ENCODE results near the gene ATP2C2. TPM values are rescaled to one million over a fixed set of nuclear protein-coding genes. Genes with fewer than 3 reads are reported as not detected.

ATP2C2 gene
- total and polyA plus RNA-seq, 2 donors (not counting 1 experiment from before 2014, with no cell fraction given): not detected

DNA sequence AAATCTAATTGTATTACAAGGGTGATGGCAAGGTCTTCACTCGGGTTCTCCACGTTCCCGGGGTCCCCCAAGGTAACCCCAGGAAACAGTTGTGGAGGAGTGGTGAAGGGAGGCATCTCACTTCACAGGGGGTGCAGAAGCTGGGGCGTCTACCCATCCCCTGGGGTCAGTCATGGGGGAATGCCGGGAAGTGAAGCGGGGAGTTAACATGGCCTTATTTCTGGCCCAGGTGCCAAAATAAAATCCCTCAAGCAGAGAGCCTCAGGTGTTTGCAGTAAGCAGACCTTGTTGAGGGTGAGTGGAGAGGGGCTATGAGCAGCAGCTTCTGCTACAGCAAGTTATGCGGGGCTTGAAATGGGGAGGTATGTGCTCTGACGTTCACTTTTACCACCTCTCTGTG, 9.0 kb upstream of the ATP2C2 start:
- H4K20me1 ChIP-seq (ENCODE audit: control insufficient read depth, extremely low read depth, insufficient read depth, low read length): no peaks in the 10 kb centered on the region
- no peaks in the 10 kb centered on the region for H3K27me3 ChIP-seq (ENCODE audit: control insufficient read depth, insufficient read depth, low read length)
- no peak overlapping the region for H3K4me2 ChIP-seq (ENCODE audit: extremely low read depth, insufficient read depth, low read length)
- no peaks in the 10 kb centered on the region for H3K4me1 ChIP-seq (ENCODE audit: control insufficient read depth, extremely low read depth, insufficient read depth, low read length)
- H3K9me3 ChIP-seq (ENCODE audit: control insufficient read depth, insufficient read depth, low read depth, low read length): no peaks in the 10 kb centered on the region
- no peak overlapping the region for H2AFZ ChIP-seq (ENCODE audit: low read length)
- H3K9ac ChIP-seq (ENCODE audit: insufficient read depth, low read length): no peak overlapping the region
- DNase-seq (ENCODE audit: low read depth in 2 of 2): no peak
- H3K27ac ChIP-seq (ENCODE audit: insufficient read depth, low read length): no peak overlapping the region
- no peaks in the 10 kb centered on the region for H3K79me2 ChIP-seq (ENCODE audit: control insufficient read depth, insufficient read depth, low read length)
- H3K4me3 ChIP-seq (replicated peaks in 1 of 4; ENCODE audit: control extremely low read depth in 1 of 4, insufficient read depth in 1 of 4, low read depth in 3 of 4, low read length in 4 of 4): no peak overlapping the region
- H3K36me3 ChIP-seq (ENCODE audit: control insufficient read depth, insufficient read depth, low read length): no peaks in the 10 kb centered on the region
- TF ChIP-seq, protein P1, sequence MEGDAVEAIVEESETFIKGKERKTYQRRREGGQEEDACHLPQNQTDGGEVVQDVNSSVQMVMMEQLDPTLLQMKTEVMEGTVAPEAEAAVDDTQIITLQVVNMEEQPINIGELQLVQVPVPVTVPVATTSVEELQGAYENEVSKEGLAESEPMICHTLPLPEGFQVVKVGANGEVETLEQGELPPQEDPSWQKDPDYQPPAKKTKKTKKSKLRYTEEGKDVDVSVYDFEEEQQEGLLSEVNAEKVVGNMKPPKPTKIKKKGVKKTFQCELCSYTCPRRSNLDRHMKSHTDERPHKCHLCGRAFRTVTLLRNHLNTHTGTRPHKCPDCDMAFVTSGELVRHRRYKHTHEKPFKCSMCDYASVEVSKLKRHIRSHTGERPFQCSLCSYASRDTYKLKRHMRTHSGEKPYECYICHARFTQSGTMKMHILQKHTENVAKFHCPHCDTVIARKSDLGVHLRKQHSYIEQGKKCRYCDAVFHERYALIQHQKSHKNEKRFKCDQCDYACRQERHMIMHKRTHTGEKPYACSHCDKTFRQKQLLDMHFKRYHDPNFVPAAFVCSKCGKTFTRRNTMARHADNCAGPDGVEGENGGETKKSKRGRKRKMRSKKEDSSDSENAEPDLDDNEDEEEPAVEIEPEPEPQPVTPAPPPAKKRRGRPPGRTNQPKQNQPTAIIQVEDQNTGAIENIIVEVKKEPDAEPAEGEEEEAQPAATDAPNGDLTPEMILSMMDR (conservative IDR thresholded peaks at IDR 0.05 in 1 of 2, IDR thresholded peaks at IDR 0.05 in 1 of 2; ENCODE audit: low read depth in 1 of 2, low read length in 2 of 2): no peak
- no peak for TF ChIP-seq EZH2 (IDR thresholded peaks at IDR 0.05; ENCODE audit: low read length, missing control alignments)

DNA sequence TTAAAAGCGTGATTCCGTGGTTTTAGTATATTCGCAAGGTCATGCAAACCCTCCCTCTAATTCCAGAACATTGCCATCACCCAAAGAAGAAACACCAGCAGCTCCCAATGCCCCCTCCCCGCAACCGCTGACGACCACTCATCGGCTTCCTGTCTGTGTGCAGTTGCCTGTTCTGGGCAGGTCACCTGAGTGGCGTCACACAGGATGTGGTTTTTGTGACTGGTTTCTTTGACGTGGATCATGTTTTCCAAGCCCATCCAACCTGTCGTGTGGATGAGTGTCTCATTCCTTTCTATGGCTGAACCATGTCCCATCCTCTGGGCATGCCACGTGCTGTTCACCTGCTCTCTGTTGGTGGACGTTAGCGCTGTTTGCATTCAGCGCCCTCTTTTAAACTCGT, 8.2 kb upstream of the ATP2C2 start:
- Histone ChIP-seq H4K20me1 (ENCODE audit: control insufficient read depth, extremely low read depth, insufficient read depth, low read length) (no peaks in the 10 kb centered on the region), H2AFZ (ENCODE audit: low read length) (no peak overlapping the region), H3K4me2 (ENCODE audit: extremely low read depth, insufficient read depth, low read length) (no peak overlapping the region), H3K79me2 (ENCODE audit: control insufficient read depth, insufficient read depth, low read length) (no peaks in the 10 kb centered on the region), H3K4me1 (ENCODE audit: control insufficient read depth, extremely low read depth, insufficient read depth, low read length) (no peaks in the 10 kb centered on the region), H3K9me3 (ENCODE audit: control insufficient read depth, insufficient read depth, low read depth, low read length) (no peaks in the 10 kb centered on the region), H3K27ac (ENCODE audit: insufficient read depth, low read length) (no peak overlapping the region), H3K36me3 (ENCODE audit: control insufficient read depth, insufficient read depth, low read length) (no peaks in the 10 kb centered on the region), H3K27me3 (ENCODE audit: control insufficient read depth, insufficient read depth, low read length) (no peaks in the 10 kb centered on the region), H3K9ac (ENCODE audit: insufficient read depth, low read length) (no peak overlapping the region), H3K4me3 (replicated peaks in 1 of 4; ENCODE audit: control extremely low read depth in 1 of 4, insufficient read depth in 1 of 4, low read depth in 3 of 4, low read length in 4 of 4) (no peak overlapping the region)
- peak in 1 of 2 donors; percentile 60 for DNase-seq (ENCODE audit: low read depth in 2 of 2)
- no peak for TF ChIP-seq EZH2 (IDR thresholded peaks at IDR 0.05; ENCODE audit: low read length, missing control alignments)
- TF ChIP-seq, protein P1 (conservative IDR thresholded peaks at IDR 0.05 in 1 of 2, IDR thresholded peaks at IDR 0.05 in 1 of 2; ENCODE audit: low read depth in 1 of 2, low read length in 2 of 2): no peak

DNA sequence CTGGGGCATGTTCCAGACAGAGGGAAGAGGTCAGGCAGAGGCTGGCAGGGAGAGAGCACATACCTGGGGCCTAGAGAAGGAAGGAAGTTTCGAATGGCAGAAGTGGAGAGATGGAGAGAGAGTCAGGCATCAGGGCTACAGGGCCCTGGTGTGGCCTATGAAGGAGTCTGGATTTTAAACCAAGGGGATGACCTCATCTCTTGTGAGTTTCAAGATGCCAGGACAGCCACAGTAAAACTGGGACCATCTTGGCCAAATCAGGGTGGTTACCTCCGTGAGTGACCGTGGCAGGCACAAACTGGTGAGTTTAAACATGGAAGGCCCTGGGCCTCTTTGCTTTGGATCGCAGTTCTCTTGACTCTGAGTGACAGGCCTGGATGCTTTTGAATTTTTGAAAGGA, 7.6 kb upstream of the ATP2C2 start:
- no peak overlapping the region for H3K4me2 ChIP-seq (ENCODE audit: extremely low read depth, insufficient read depth, low read length)
- no peak overlapping the region for H2AFZ ChIP-seq (ENCODE audit: low read length)
- no peaks in the 10 kb centered on the region for H3K27me3 ChIP-seq (ENCODE audit: control insufficient read depth, insufficient read depth, low read length)
- no peak for DNase-seq (ENCODE audit: low read depth in 2 of 2)
- H4K20me1 ChIP-seq (ENCODE audit: control insufficient read depth, extremely low read depth, insufficient read depth, low read length): no peaks in the 10 kb centered on the region
- H3K9ac ChIP-seq (ENCODE audit: insufficient read depth, low read length): no peak overlapping the region
- H3K4me1 ChIP-seq (ENCODE audit: control insufficient read depth, extremely low read depth, insufficient read depth, low read length): no peaks in the 10 kb centered on the region
- no peaks in the 10 kb centered on the region for H3K79me2 ChIP-seq (ENCODE audit: control insufficient read depth, insufficient read depth, low read length)
- TF ChIP-seq EZH2 (IDR thresholded peaks at IDR 0.05; ENCODE audit: low read length, missing control alignments): no peak
- TF ChIP-seq, protein P1 (conservative IDR thresholded peaks at IDR 0.05 in 1 of 2, IDR thresholded peaks at IDR 0.05 in 1 of 2; ENCODE audit: low read depth in 1 of 2, low read length in 2 of 2): no peak
- no peak overlapping the region for H3K4me3 ChIP-seq (replicated peaks in 1 of 4; ENCODE audit: control extremely low read depth in 1 of 4, insufficient read depth in 1 of 4, low read depth in 3 of 4, low read length in 4 of 4)
- no peaks in the 10 kb centered on the region for H3K9me3 ChIP-seq (ENCODE audit: control insufficient read depth, insufficient read depth, low read depth, low read length)
- H3K36me3 ChIP-seq (ENCODE audit: control insufficient read depth, insufficient read depth, low read length): no peaks in the 10 kb centered on the region
- H3K27ac ChIP-seq (ENCODE audit: insufficient read depth, low read length): no peak overlapping the region

Data from fibroblast of lung (primary cell).